K562 (cell line): ENCODE results near the gene CCDC106. TPM values are rescaled to one million over a fixed set of nuclear protein-coding genes. Genes with fewer than 3 reads are reported as not detected.

Experiments
- DLX4 ChIP-seq: fragments of 250-450 bp; sonication (Bioruptor Pico); IDR thresholded peaks from 2 replicates; pipeline ENCODE4 v1.6.1; 2021; ENCODE audit warnings: mild to moderate bottlenecking
- MAFF ChIP-seq: IDR thresholded peaks from 2 replicates; pipeline ENCODE4 v1.6.1; 2012; ENCODE audit warnings: low read length, improper control_type of control experiment
- NRF1 ChIP-seq, 2 experiments: fragments of 450-650 bp; IDR thresholded peaks in 1 of 2; conservative IDR thresholded peaks in 1 of 2; 2 replicates each; pipeline ENCODE4 v1.6.1; 2014; ENCODE audit warnings: mild to moderate bottlenecking in 2 of 2
- PHF8 ChIP-seq: fragments of 200-600 bp; sonication (generic); IDR thresholded peaks from 2 replicates; pipeline ENCODE4 v1.6.1; 2012; ENCODE audit warnings: mixed run types, mild to moderate bottlenecking, inconsistent platforms, low read length, moderate library complexity, borderline replicate concordance
- RBFOX2 ChIP-seq: fragments of 200-400 bp; formaldehyde crosslinking; IDR thresholded peaks from 2 replicates; pipeline ENCODE4 v1.6.1; 2017; ENCODE audit warnings: low read depth, mild to moderate bottlenecking, low read length, moderate library complexity
- SMAD3 ChIP-seq: fragments of 450-650 bp; formaldehyde crosslinking; conservative IDR thresholded peaks from 2 replicates; pipeline ENCODE4 v1.4.0; 2020; ENCODE audit warnings: mild to moderate bottlenecking
- SMARCA4 ChIP-seq: fragments of 450-650 bp; IDR thresholded peaks from 2 replicates; pipeline ENCODE4 v1.6.1; 2016
- SMARCE1 ChIP-seq: fragments of 450-650 bp; IDR thresholded peaks from 2 replicates; pipeline ENCODE4 v1.7.1; 2016; ENCODE audit warnings: mild to moderate bottlenecking
- ZBTB40 ChIP-seq, 2 experiments: fragments of 450-650 bp in 1 of 2; sonication (generic) in 1 of 2; formaldehyde crosslinking in 1 of 2; IDR thresholded peaks; 2 replicates each; pipeline versions ENCODE4 v1.7.1 to v1.9.0; 2016 to 2022; ENCODE audit warnings: inconsistent platforms in 1 of 2, mild to moderate bottlenecking in 1 of 2, missing genetic modification reagents in 1 of 2
- ZNF174 ChIP-seq: fragments of 250-450 bp; sonication (Bioruptor Pico); IDR thresholded peaks from 2 replicates; pipeline ENCODE4 v1.4.0; 2020; ENCODE audit warnings: mild to moderate bottlenecking
- polyA plus RNA-seq, 8 experiments: library from polyadenylated mRNA; depleted of rRNA in 4 of 8; stranded (reverse) in 5 of 8; unstranded in 3 of 8; fragments of >200 nt; fragmentation: Nextera tagmentation in 2 of 8; fragmentation: Illumina TruSeq in 1 of 8; extraction: Ambion mirVana in 2 of 8; extraction: Trizol in 1 of 8; gene quantifications; 2 replicates each; pipeline versions ENCODE4 v1.2.1 to v1.2.3, GENCODE V29; 2011 to 2014; ENCODE audit warnings: inconsistent platforms in 1 of 8, missing spikeins in 1 of 8
- total RNA-seq, 7 experiments: library from RNA; depleted of rRNA in 6 of 7; stranded (reverse); fragments of >200 nt in 6 of 7; fragmentation: Illumina TruSeq in 2 of 7; extraction: Trizol in 2 of 7; gene quantifications; 2 replicates each; pipeline versions ENCODE4 v1.2.1 to v1.2.3, GENCODE V29; 2011 to 2021; ENCODE audit warnings: low replicate concordance in 1 of 7

The CCDC106 gene
- total and polyA plus RNA-seq, 9 of the 15 experiments (the other 6 are each of a cell fraction or from before 2014, with no cell fraction given): 0.10 to 27.5 (median 15.0) TPM; not detected in 1

GRCh38 chr19:55648585-55649267, 714 bp downstream of the CCDC106 start (continued):
- TF ChIP-seq ZBTB40 (IDR thresholded peaks at IDR 0.05): 0 out of 2 replicates have a peak, but pooled peaks have one; percentile 36
- TF ChIP-seq ZBTB40 (CRISPR knock-in tag; IDR thresholded peaks at IDR 0.05): no peak
- no peak for TF ChIP-seq DLX4 (CRISPR knock-in tag)
- 0 out of 2 replicates have a peak, but pooled peaks have one; percentile 15 for TF ChIP-seq SMARCA4
- TF ChIP-seq SMARCE1: 0 out of 2 replicates have a peak, but pooled peaks have one; percentile 21
- TF ChIP-seq PHF8: peak; percentile 52; the same call in 1 of the 2 replicates
- no peak for TF ChIP-seq MAFF
- TF ChIP-seq NRF1 (conservative IDR thresholded peaks at IDR 0.05 in 1 of 2, IDR thresholded peaks at IDR 0.05 in 1 of 2): peak; percentile 18 to 57; a peak in 3 of 4 replicates
- no peak for TF ChIP-seq SMAD3
- TF ChIP-seq ZNF174 (CRISPR knock-in tag): no peak
- TF ChIP-seq RBFOX2: peak; percentile 29
